HepG2 (cell line): ENCODE data around the gene LRRC25. TPM values are rescaled to one million over a fixed set of nuclear protein-coding genes. Genes with fewer than 3 reads are reported as not detected.
A peak's percentile ranks its signal among the peaks of the same experiment; 100 is the strongest.

Source experiments
- CCDC6 ChIP-seq: sonication (generic); formaldehyde crosslinking; IDR thresholded peaks from 2 replicates; pipeline ENCODE4 v1.8.1; 2022; ENCODE audit warnings: mild to moderate bottlenecking, missing genetic modification reagents, moderate library complexity
- ELF3 ChIP-seq: IDR thresholded peaks from 2 replicates; pipeline ENCODE4 v1.6.1; 2016; ENCODE audit warnings: missing genetic modification reagents, missing compliant biosample characterization
- HOXD1 ChIP-seq: sonication (generic); formaldehyde crosslinking; IDR thresholded peaks from 2 replicates; pipeline ENCODE4 v1.5.0; 2020; ENCODE audit warnings: missing genetic modification reagents
- MLLT10 ChIP-seq: sonication (generic); formaldehyde crosslinking; IDR thresholded peaks from 2 replicates; pipeline ENCODE4 v1.4.0; 2020; ENCODE audit warnings: missing genetic modification reagents
- RXRA ChIP-seq: sonication (generic); formaldehyde crosslinking; IDR thresholded peaks from 2 replicates; pipeline ENCODE4 v1.5.1; 2020; ENCODE audit warnings: missing genetic modification reagents
- SNAPC2 ChIP-seq: sonication (generic); formaldehyde crosslinking; IDR thresholded peaks from 2 replicates; pipeline ENCODE4 v1.8.1; 2022; ENCODE audit warnings: mild to moderate bottlenecking, missing genetic modification reagents
- SPEN ChIP-seq: sonication (generic); formaldehyde crosslinking; IDR thresholded peaks from 2 replicates; pipeline ENCODE4 v1.5.1; 2020; ENCODE audit warnings: low read depth, mild to moderate bottlenecking, missing genetic modification reagents
- TARDBP ChIP-seq: sonication (generic); formaldehyde crosslinking; IDR thresholded peaks from 2 replicates; pipeline ENCODE4 v1.8.0; 2022; ENCODE audit warnings: mild to moderate bottlenecking, missing genetic modification reagents
- ZIK1 ChIP-seq: sonication (generic); formaldehyde crosslinking; IDR thresholded peaks from 2 replicates; pipeline ENCODE4 v1.5.0; 2020; ENCODE audit warnings: mild to moderate bottlenecking, low read depth, missing genetic modification reagents, borderline replicate concordance
- ZNF660 ChIP-seq: sonication (generic); formaldehyde crosslinking; IDR thresholded peaks from 2 replicates; pipeline ENCODE4 v1.5.1; 2020; ENCODE audit warnings: mild to moderate bottlenecking, low read depth, missing genetic modification reagents, borderline replicate concordance
- ZNF780A ChIP-seq: sonication (generic); formaldehyde crosslinking; IDR thresholded peaks from 2 replicates; pipeline ENCODE4 v1.8.0; 2022; ENCODE audit warnings: mild to moderate bottlenecking, missing genetic modification reagents, moderate library complexity
- ZSCAN25 ChIP-seq: sonication (generic); formaldehyde crosslinking; IDR thresholded peaks from 2 replicates; pipeline ENCODE4 v1.8.0; 2022; ENCODE audit warnings: mild to moderate bottlenecking, missing genetic modification reagents
- ZSCAN31 ChIP-seq: sonication (generic); formaldehyde crosslinking; IDR thresholded peaks from 2 replicates; pipeline ENCODE4 v1.5.0; 2020; ENCODE audit warnings: low read depth, mild to moderate bottlenecking, missing genetic modification reagents
- polyA plus RNA-seq, 8 experiments: library from polyadenylated mRNA; depleted of rRNA in 3 of 8; stranded (reverse) in 7 of 8; unstranded in 1 of 8; fragments of >200 nt; fragmentation: Illumina TruSeq in 4 of 8; extraction: Trizol in 4 of 8; gene quantifications; 2 replicates each; pipeline versions ENCODE4 v1.2.1 to v1.2.3, GENCODE V29; 2011 to 2016; ENCODE audit warnings: low read depth in 4 of 8, missing spikeins in 1 of 8, mixed read lengths in 1 of 8; ENCODE audit not compliant: insufficient read depth in 1 of 8
- total RNA-seq, 5 experiments: library from RNA; depleted of rRNA; stranded (reverse); fragments of >200 nt; fragmentation: Illumina TruSeq; extraction: Trizol; gene quantifications; 2 replicates each; pipeline ENCODE4 v1.2.3, GENCODE V29; 2016; ENCODE audit warnings: low read depth in 1 of 5
- TF ChIP-seq, protein P1 (sequence below): IDR thresholded peaks from 2 replicates; pipeline ENCODE4 v1.6.1; 2018; ENCODE audit warnings: missing genetic modification reagents
- TF ChIP-seq, protein P2 (sequence below): sonication (generic); formaldehyde crosslinking; IDR thresholded peaks from 2 replicates; pipeline ENCODE4 v1.5.1; 2020; ENCODE audit warnings: mild to moderate bottlenecking, missing genetic modification reagents, moderate library complexity
- TF ChIP-seq, protein P3 (sequence below): sonication (generic); formaldehyde crosslinking; IDR thresholded peaks from 2 replicates; pipeline ENCODE4 v1.4.0; 2020; ENCODE audit warnings: missing genetic modification reagents
- TF ChIP-seq, protein P4 (sequence below): sonication (generic); formaldehyde crosslinking; conservative IDR thresholded peaks from 2 replicates; pipeline ENCODE4 v1.8.0; 2022; ENCODE audit warnings: mild to moderate bottlenecking, moderate library complexity, missing genetic modification reagents
- TF ChIP-seq, protein P5 (sequence below): sonication (generic); formaldehyde crosslinking; IDR thresholded peaks from 2 replicates; pipeline ENCODE4 v1.4.0; 2020; ENCODE audit warnings: mild to moderate bottlenecking, missing genetic modification reagents

LRRC25 gene
- total and polyA plus RNA-seq, 2 of the 13 experiments (the other 11 are each of a cell fraction or from before 2014, with no cell fraction given) = 0.13 to 0.53 TPM

DNA sequence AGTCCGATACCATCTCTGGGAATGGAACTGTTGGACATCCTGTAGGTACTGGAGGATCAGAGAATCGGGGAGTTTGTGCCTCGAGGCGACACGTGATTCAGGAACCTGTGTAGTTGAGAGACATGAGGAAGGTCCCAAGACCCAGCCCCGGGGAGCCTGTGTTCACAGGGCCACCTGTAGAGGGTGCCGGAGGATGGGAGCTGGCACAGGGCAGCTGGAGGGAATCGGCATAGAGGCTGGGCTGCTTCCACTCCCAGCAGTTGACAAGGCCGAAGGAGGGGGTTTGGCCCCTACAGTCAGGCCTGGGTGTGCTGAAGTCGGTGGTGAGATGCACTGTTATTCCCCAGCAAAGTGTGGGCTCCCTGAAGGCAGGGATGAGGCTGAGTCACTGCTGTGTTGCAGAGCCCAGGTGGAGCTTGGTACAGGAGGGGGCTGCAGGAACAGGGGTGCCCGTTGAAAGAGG is 43.0 kb upstream of the LRRC25 start (continued):
- TF ChIP-seq, protein P1, sequence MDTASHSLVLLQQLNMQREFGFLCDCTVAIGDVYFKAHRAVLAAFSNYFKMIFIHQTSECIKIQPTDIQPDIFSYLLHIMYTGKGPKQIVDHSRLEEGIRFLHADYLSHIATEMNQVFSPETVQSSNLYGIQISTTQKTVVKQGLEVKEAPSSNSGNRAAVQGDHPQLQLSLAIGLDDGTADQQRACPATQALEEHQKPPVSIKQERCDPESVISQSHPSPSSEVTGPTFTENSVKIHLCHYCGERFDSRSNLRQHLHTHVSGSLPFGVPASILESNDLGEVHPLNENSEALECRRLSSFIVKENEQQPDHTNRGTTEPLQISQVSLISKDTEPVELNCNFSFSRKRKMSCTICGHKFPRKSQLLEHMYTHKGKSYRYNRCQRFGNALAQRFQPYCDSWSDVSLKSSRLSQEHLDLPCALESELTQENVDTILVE (CRISPR knock-in tag) = no peak
- TF ChIP-seq HOXD1 (no peak), ZSCAN25 (peak; percentile 23; the same call in 1 of the 2 replicates), ZNF780A (CRISPR knock-in tag) (no peak), TARDBP (CRISPR knock-in tag) (peak; percentile 67), ELF3 (CRISPR knock-in tag) (0 out of 2 replicates have a peak, but pooled peaks have one; percentile 16), ZIK1 (CRISPR knock-in tag) (no peak; the same call in 1 of the 2 replicates), CCDC6 (CRISPR knock-in tag) (0 out of 2 replicates have a peak, but pooled peaks have one; percentile 32), SPEN (no peak), SNAPC2 (CRISPR knock-in tag) (no peak), MLLT10 (CRISPR knock-in tag) (no peak), ZSCAN31 (0 out of 2 replicates have a peak, but pooled peaks have one; percentile 20), RXRA (CRISPR knock-in tag) (0 out of 2 replicates have a peak, but pooled peaks have one; percentile 5), ZNF660 (CRISPR knock-in tag) (no peak)
- TF ChIP-seq, protein P2, sequence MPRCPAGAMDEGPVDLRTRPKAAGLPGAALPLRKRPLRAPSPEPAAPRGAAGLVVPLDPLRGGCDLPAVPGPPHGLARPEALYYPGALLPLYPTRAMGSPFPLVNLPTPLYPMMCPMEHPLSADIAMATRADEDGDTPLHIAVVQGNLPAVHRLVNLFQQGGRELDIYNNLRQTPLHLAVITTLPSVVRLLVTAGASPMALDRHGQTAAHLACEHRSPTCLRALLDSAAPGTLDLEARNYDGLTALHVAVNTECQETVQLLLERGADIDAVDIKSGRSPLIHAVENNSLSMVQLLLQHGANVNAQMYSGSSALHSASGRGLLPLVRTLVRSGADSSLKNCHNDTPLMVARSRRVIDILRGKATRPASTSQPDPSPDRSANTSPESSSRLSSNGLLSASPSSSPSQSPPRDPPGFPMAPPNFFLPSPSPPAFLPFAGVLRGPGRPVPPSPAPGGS = peak; percentile 80; the same call in 1 of the 2 replicates
- TF ChIP-seq, protein P3, sequence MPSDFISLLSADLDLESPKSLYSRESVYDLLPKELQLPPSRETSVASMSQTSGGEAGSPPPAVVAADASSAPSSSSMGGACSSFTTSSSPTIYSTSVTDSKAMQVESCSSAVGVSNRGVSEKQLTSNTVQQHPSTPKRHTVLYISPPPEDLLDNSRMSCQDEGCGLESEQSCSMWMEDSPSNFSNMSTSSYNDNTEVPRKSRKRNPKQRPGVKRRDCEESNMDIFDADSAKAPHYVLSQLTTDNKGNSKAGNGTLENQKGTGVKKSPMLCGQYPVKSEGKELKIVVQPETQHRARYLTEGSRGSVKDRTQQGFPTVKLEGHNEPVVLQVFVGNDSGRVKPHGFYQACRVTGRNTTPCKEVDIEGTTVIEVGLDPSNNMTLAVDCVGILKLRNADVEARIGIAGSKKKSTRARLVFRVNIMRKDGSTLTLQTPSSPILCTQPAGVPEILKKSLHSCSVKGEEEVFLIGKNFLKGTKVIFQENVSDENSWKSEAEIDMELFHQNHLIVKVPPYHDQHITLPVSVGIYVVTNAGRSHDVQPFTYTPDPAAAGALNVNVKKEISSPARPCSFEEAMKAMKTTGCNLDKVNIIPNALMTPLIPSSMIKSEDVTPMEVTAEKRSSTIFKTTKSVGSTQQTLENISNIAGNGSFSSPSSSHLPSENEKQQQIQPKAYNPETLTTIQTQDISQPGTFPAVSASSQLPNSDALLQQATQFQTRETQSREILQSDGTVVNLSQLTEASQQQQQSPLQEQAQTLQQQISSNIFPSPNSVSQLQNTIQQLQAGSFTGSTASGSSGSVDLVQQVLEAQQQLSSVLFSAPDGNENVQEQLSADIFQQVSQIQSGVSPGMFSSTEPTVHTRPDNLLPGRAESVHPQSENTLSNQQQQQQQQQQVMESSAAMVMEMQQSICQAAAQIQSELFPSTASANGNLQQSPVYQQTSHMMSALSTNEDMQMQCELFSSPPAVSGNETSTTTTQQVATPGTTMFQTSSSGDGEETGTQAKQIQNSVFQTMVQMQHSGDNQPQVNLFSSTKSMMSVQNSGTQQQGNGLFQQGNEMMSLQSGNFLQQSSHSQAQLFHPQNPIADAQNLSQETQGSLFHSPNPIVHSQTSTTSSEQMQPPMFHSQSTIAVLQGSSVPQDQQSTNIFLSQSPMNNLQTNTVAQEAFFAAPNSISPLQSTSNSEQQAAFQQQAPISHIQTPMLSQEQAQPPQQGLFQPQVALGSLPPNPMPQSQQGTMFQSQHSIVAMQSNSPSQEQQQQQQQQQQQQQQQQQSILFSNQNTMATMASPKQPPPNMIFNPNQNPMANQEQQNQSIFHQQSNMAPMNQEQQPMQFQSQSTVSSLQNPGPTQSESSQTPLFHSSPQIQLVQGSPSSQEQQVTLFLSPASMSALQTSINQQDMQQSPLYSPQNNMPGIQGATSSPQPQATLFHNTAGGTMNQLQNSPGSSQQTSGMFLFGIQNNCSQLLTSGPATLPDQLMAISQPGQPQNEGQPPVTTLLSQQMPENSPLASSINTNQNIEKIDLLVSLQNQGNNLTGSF = no peak
- TF ChIP-seq, protein P4, sequence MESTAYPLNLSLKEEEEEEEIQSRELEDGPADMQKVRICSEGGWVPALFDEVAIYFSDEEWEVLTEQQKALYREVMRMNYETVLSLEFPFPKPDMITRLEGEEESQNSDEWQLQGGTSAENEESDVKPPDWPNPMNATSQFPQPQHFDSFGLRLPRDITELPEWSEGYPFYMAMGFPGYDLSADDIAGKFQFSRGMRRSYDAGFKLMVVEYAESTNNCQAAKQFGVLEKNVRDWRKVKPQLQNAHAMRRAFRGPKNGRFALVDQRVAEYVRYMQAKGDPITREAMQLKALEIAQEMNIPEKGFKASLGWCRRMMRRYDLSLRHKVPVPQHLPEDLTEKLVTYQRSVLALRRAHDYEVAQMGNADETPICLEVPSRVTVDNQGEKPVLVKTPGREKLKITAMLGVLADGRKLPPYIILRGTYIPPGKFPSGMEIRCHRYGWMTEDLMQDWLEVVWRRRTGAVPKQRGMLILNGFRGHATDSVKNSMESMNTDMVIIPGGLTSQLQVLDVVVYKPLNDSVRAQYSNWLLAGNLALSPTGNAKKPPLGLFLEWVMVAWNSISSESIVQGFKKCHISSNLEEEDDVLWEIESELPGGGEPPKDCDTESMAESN = peak; percentile 83; the same call in 1 of the 2 replicates
- TF ChIP-seq, protein P5, sequence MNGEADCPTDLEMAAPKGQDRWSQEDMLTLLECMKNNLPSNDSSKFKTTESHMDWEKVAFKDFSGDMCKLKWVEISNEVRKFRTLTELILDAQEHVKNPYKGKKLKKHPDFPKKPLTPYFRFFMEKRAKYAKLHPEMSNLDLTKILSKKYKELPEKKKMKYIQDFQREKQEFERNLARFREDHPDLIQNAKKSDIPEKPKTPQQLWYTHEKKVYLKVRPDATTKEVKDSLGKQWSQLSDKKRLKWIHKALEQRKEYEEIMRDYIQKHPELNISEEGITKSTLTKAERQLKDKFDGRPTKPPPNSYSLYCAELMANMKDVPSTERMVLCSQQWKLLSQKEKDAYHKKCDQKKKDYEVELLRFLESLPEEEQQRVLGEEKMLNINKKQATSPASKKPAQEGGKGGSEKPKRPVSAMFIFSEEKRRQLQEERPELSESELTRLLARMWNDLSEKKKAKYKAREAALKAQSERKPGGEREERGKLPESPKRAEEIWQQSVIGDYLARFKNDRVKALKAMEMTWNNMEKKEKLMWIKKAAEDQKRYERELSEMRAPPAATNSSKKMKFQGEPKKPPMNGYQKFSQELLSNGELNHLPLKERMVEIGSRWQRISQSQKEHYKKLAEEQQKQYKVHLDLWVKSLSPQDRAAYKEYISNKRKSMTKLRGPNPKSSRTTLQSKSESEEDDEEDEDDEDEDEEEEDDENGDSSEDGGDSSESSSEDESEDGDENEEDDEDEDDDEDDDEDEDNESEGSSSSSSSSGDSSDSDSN (CRISPR knock-in tag) = no peak
